HG03045 (cell line): ENCODE data around the gene ZNF148.

Source experiments
- ATAC-seq: cut with Tn5 transposase; IDR thresholded peaks from one replicate; pipeline ENCODE4 v1.9.1; 2021; ENCODE audit warnings: mild to moderate bottlenecking, moderate library complexity; ENCODE audit not compliant: unreplicated experiment

Gene ZNF148

DNA sequence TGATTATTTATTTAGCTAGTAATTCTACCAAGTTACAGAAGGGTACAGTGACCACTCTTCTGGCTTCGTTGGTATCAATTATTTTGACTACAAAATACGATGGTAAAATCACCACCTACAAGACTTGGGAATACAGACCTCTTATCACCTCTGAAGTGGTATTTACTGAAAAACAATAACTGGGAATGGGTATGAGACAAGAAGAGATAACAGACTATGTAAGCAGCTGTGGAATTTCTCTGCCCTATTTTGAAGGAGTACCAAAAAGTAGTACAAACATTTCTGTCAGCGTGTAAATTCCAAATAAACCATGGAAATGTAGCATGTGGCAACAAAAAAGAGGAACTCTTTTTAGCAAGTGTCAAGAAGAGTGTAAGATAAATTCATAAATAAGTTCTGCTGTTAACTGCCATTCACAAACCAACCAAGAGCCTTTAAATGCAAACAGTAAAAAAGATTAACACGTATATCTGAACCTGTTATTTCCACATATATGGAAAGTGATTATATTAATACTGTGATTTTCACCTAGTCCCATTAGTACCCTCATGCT, 85.6 kb downstream of the ZNF148 start:
- no peak for ATAC-seq

- no peak for ATAC-seq
These were observed 87.9 kb downstream of the ZNF148 start for GRCh38 chr3:125287248-125287647.

- ATAC-seq, result no peak
These were observed 93.7 kb downstream of the ZNF148 start for GRCh38 chr3:125281381-125281780.

DNA sequence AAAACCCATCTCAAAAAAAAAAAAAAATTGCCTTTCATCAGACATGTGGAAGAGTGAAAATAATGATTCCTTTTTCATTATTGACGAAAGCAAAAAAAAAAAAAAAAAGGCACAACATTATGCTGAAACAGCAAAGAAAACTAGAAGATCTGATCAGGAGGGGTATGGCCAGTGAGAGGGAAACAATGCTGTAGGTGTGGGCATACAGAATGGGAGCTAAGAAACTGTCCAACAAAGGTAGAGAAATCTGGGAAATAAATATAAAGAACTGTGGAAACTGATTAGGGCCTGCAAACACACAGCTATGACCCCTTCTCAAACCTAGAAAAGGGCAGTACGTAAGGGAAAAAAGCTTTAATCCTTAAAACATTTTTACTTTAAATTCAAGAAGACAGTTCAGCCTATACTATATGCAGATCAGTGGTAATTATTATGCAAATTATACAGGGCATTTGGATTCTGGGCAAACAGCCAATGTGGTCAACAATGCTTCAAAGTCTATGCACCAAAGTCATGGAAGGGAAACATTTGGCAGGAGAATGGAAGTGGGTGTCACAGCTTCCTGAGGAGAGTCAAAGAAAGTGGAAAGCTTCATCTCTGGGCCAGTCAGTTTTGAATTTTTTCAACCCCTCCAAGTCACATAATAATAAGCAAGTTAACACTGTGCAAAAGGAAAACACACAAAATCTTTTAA, 94.3 kb downstream of the ZNF148 start:
- no peak for ATAC-seq

GRCh38 chr3:125278155-125278554, 97.0 kb downstream of the ZNF148 start:
- ATAC-seq, result no peak

DNA sequence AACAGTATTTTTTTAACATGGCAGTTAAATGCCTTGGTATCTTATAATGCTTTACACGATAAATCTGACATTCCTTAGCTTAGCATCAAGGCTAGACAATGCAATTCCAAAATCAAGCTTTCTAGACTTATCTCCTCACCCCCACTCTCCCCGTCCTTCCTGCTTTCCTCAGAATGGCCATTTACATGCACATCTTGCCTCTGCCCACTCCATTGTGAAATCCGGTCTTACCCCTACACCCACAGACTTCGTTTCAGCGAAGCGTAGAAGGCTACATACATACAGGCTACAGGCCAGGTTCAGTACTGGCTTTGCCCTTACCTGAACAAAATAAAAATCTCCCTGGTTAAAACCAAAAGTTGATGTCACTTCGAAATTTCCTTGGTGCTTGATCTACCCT, 104.0 kb downstream of the ZNF148 start:
- no peak for ATAC-seq

DNA sequence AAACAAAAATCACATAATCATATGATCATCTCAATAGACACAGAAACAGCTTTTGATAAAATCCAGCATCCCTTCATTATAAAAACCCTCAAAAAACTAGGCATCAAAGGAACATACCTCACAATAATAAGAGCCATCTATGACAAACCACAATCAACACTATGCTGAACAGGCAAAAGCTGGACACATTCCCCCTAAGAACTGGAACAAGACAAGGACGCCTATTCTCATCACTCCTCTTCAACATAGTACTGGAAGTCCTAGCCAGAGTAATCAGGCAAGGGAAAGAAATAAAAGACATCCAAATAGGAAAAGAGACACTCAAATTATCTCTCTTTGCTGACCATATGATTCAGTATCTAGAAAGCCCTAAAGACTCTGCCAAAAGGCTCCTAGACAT, 107.7 kb downstream of the ZNF148 start:
- no peak for ATAC-seq

- no peak for ATAC-seq
These were observed 108.2 kb downstream of the ZNF148 start for GRCh38 chr3:125266971-125267370.

DNA sequence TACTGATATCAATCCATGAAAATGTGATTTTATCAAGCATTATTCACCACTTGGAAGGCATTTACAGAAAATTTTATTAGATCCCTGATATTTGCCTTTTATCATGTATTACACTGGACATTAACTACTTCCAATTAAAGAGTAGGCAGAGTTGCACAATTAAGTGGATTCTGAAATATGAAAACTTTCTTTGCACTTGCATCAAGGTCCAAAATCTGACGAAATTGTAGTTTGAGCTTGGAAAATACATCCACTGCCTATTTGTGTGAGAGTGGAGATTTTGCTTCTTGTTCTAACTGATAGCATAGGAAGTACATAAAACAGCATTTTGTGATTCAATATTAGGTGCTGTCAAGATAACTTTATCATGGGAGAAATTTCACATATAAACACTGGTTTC, 113.0 kb downstream of the ZNF148 start:
- ATAC-seq, result no peak

DNA sequence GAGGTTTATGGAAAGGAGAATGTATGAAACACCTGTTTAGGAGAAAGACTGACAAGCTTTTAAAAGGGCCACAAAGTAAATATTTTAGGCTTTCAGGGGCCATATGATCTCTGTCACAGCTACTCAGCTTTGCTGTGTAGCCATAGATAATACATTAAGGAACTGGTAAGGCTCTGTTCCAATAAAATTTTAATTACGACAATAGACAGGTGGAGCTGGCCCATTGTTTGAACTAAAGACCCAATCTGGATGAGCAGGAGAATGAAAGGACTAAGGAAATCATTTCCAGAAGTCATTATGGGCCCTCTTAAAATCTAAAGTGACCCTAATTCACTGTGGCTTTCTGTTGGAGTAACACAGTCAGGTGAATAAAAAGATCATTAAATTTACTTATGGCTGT, 114.1 kb downstream of the ZNF148 start:
- ATAC-seq, result no peak

DNA sequence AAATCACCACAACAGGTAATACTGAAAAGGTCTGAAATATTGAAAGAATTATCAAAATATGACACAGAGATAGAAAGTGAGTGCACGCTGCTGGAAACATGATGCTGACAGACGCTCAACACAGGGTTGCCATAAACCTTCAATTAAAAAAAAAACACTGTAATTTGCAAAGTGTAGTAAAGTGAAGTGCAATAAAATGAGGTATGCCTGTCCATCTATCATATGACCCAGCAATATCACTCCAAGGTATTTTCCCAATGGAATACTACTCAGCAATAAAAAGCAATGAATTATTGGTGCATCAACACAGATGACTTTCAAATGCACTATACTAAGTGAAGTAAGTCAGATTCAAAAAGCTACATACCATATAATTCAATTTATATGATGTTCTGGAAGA, 115.0 kb downstream of the ZNF148 start:
- no peak for ATAC-seq

DNA sequence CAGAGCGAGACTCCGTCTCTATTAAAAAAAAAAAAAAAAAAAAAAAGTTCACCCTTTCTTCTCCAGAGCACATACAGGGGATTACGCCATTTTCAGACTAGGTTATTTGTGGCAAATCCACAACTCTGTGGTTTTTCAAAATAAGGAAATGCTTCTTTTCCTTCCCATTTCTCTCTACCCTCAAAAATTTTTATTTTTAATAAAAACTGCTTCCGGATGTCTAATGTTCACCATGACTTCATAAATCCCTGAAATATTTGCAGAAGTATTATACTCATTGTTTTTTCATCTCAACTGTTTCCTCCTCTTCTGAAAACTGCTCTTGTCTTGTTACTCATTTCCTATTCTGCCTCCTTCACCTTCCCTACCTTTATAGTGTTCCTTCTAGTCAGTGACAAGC, 117.6 kb downstream of the ZNF148 start:
- ATAC-seq, result no peak

DNA sequence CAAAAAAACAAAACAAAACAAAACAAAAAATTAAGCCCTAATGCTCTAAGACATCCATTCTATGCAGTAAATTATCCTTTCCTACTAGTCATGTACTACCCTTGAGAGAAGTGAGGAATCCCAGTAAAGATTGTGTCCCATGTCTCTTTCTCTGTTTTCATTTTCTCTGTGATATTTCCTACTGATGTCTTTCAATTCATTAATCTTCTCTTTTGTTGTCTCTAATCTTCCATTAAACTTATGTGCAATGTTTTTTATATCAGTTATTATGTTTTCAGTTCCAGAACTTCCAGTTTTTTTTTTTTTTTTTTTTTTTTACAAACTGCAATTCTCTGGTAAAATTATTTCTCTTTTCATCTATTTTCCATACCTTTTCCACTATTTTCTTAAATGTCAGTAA, 118.5 kb downstream of the ZNF148 start:
- no peak for ATAC-seq

- ATAC-seq, result no peak
These were observed 124.2 kb downstream of the ZNF148 start for GRCh38 chr3:125250973-125251372.

DNA sequence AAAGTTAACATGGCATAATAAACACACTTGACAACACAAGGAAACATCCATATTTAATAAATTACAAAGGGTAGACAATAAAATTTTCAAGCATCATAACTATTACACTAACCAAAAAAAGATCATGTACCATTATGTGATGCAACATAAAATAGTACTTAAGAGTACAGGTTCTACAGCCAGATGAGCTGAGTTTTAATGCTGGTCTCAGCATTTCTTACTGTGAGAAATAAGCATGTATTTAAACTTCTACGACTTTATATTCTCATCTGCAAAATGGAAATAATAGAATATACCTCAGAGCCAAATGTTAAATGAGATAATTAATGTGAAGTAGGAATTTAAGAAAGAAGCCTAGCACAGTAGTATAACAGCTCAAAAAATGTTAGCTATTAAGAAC, 128.9 kb downstream of the ZNF148 start:
- ATAC-seq, result no peak

GRCh38 chr3:125245521-125245920, 129.6 kb downstream of the ZNF148 start:
- no peak for ATAC-seq

DNA sequence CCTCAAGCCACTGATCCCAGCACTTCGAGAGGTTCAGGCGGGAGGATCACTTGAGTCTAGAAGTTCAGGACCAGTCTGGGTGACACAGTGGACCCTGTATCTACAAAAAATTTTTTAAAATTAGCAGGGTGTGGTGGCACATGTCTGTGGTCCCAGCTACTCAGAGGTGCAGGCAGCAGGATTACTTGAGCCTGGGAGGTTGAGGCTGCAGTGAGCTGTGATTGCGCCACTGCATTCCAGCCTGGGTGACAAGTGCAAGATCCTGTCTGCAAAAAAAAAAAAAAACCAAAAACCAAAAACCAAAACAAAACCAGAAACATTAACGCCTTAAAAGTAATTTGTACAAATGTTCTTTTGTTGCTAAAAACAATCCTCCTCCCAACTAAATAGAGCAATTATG, 134.6 kb downstream of the ZNF148 start:
- no peak for ATAC-seq

- no peak for ATAC-seq
These were observed 135.9 kb downstream of the ZNF148 start for GRCh38 chr3:125239266-125239665.

GRCh38 chr3:125238759-125239158, 136.4 kb downstream of the ZNF148 start:
- no peak for ATAC-seq

DNA sequence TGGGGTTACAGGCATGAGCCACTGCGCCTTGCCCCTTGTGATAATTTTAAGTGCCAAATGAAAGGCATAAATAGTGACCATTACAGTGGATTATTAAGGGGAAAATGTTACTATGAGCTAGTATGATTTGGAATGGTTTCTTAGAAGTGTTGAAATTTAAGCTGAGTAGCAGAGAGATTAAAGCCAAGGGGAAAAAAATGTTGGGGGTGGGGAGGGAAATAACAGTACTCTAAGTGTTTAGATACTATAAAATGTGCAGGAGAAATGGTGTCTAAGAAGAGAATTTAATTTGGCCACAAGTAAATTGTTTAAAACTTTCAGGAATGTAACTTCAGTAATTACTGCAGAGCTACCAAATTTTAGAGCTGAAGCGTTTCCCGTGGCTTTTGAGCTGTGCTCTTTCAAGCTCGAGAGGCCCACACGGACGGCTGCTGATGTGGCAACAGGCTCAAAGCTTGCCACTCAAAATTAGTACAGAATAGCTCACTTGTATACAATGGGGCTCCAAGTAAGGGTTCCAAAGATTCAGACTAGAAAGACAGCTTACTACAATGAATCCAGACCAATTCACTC, 138.7 kb downstream of the ZNF148 start:
- ATAC-seq, result no peak

GRCh38 chr3:125234831-125235230, 140.3 kb downstream of the ZNF148 start:
- ATAC-seq, result no peak

DNA sequence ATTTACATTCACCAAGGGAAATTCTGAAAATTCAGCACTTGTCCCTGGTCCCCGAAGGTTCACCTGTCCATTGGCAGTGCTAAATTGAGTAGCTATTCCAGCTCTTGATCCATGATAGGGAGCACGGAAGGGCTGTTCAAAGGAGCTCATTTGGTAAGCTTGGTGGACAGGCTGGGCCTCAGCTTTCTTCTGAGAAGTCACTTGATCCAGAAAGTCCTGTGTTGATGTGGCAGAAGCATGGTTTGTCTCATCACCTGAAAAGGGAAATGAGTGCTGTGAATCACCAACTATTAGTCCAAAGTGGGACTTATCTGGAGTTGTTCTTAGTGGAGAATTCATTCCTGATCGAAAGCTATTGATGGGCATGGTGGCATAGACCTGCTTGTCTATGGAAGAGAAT, 142.7 kb downstream of the ZNF148 start:
- no peak for ATAC-seq

DNA sequence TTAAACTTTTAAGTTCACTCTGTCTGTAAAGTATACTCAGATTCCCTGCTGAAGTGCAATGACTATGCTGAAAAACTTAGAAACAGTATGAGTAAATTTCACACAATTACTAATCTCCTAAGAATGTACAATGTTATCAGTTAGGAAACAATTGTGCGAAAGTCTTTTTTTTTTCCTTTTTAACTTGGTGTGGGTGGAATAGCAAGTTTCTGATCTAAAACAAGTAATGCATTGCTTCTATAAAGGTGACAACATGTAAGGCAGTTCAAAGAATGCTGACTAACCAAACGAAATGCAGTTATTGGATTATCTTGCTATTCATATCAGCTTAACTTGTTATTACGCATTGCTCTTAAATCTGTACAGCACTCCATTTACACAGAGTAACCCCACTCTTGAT, 143.2 kb downstream of the ZNF148 start:
- ATAC-seq, result no peak
